Natural killer cell (primary cell): Measurements from ENCODE around the gene STXBP3. TPM values are rescaled to one million over a fixed set of nuclear protein-coding genes. Genes with fewer than 3 reads are reported as not detected.
A peak's percentile ranks its signal among the peaks of the same experiment; 100 is the strongest.

Source experiments
- ATAC-seq, 3 donors: fragments of 150-1000 bp in 2 of 3; fragments of 200-7000 bp in 1 of 3; cut with Tn5 transposase; 1 replicate in 1 of 3; 2 replicates in 2 of 3; pipeline ENCODE4 v1.10.0; 2021; ENCODE audit warnings: mild to moderate bottlenecking in 2 of 3, moderate library complexity in 2 of 3
- DNase-seq, 2 donors: peaks; one replicate each; pipeline versions ENCODE4 v3.0.0 to v3.0.0-alpha.2; 2013 to 2021; ENCODE audit warnings: mixed read lengths in 1 of 2
- H3K27ac ChIP-seq: one replicate; pipeline ENCODE4 v1.5.1; 2013; ENCODE audit warnings: mild to moderate bottlenecking, low read length
- H3K27me3 ChIP-seq: one replicate; pipeline ENCODE4 v1.6.1; 2013; ENCODE audit warnings: low read length; ENCODE audit not compliant: control insufficient read depth, insufficient read depth
- H3K36me3 ChIP-seq: one replicate; pipeline ENCODE4 v1.6.1; 2013; ENCODE audit warnings: low read length; ENCODE audit not compliant: control insufficient read depth, insufficient read depth
- H3K4me1 ChIP-seq: one replicate; pipeline ENCODE4 v1.6.1; 2013; ENCODE audit warnings: low read length; ENCODE audit not compliant: control insufficient read depth, insufficient read depth
- H3K4me3 ChIP-seq: one replicate; pipeline ENCODE4 v1.5.1; 2013; ENCODE audit warnings: low read length
- H3K9me3 ChIP-seq: one replicate; pipeline ENCODE4 v1.6.1; 2013; ENCODE audit warnings: low read length; ENCODE audit not compliant: control insufficient read depth, insufficient read depth
- H3K27ac Mint-ChIP-seq, 2 donors: one replicate each; pipeline ENCODE4 v1.8.0; 2022; ENCODE audit warnings: mild to moderate bottlenecking in 2 of 2, mixed read lengths in 2 of 2, moderate library complexity in 1 of 2
- H3K27me3 Mint-ChIP-seq, 2 donors: one replicate each; pipeline ENCODE4 v1.8.0; 2022; ENCODE audit warnings: low read depth in 2 of 2, mixed read lengths in 2 of 2
- H3K36me3 Mint-ChIP-seq: one replicate; pipeline ENCODE4 v1.8.0; 2022; ENCODE audit warnings: mixed read lengths
- H3K4me1 Mint-ChIP-seq, 2 donors: one replicate each; pipeline ENCODE4 v1.8.0; 2022; ENCODE audit warnings: mixed read lengths in 2 of 2
- H3K4me3 Mint-ChIP-seq: one replicate; pipeline ENCODE4 v1.8.0; 2022; ENCODE audit warnings: mild to moderate bottlenecking, moderate library complexity, mixed read lengths
- H3K9me3 Mint-ChIP-seq, 2 donors: one replicate each; pipeline ENCODE4 v1.8.0; 2022; ENCODE audit warnings: mixed read lengths in 2 of 2
- WGBS: methylation state at CpG from one replicate; pipeline ENCODE4 v1.1.7; 2013; ENCODE audit warnings: missing lambda C conversion rate; ENCODE audit not compliant: insufficient coverage; 5-methylcytosine and 5-hydroxymethylcytosine counted together
- intact Hi-C: fragments of 100-400 bp; cut with micrococcal nuclease; formaldehyde crosslinking; loops from one replicate; pipeline ENCODE4 v1.14.2; 2022
- total RNA-seq, 4 donors: library from RNA; stranded (reverse); fragments of 120-200 nt in 1 of 4; gene quantifications; one replicate each; pipeline versions ENCODE4 v1.2.3 to v1.2.4, GENCODE V29; 2013 to 2022
- TF ChIP-seq, protein P1 (sequence below): fragments of 200-600 bp; IDR thresholded peaks from one replicate; pipeline ENCODE4 v1.8.0; 2022; ENCODE audit warnings: antibody characterized with exemption

Gene STXBP3
- total RNA-seq, 3 donors from 2014 or later (not counting 1 experiment from before 2014, with no cell fraction given), result 63.1 to 71.4 (median 69.2) TPM

DNA sequence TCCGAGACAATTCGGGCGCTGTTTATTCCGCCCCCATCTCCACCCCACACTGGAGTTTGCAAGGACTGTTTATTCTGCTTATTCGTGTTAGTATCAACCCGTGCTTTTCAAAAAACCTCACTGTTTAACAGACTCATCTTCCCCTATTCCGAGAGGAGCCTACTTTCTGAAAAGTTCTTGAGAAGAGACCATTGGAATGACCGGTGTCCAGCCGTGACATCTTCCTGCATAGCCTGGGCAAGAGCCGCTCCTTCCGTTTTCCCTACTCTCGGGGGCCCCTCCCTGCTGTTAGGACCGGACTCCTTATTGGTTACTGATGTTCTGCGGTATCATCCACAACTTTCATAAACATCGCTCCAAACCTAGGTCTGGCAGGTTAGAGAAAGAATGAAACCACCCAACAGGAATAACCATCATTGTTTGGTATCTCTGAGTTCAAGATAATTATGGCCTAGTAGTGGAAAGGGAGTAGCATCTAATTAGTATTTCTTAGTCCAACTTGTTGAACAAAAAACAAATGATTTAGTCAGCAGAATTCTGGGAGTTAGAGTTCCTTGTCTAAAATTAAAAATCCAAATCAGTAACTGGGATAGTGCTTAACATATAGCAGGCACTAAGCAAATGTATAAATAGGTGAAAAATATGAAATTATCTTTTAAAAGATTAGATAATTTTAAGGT lies 837 bp downstream of the STXBP3 start:
- peak overlapping the region; percentile 97 to 100 for H3K27ac Mint-ChIP-seq
- H3K4me3 Mint-ChIP-seq, result peak overlapping the region; percentile 100
- Histone ChIP-seq H3K9me3 (no peaks in the 10 kb centered on the region), H3K4me3 (peak overlapping the region; percentile 98), H3K27me3 (no peaks in the 10 kb centered on the region), H3K4me1 (peaks cover 13% of the 10 kb centered on the region), H3K36me3 (peaks cover 6% of the 10 kb centered on the region), H3K27ac (peak overlapping the region; percentile 99)
- peaks cover 7% of the 10 kb centered on the region for H3K36me3 Mint-ChIP-seq
- intact Hi-C loops, result loop anchor here (1.0 to 5.0 kb wide), 2 partner anchors 55 to 345 kb away; partner anchors contain the start of genes PRPF38B and TMEM167B
- TF ChIP-seq, protein P1, sequence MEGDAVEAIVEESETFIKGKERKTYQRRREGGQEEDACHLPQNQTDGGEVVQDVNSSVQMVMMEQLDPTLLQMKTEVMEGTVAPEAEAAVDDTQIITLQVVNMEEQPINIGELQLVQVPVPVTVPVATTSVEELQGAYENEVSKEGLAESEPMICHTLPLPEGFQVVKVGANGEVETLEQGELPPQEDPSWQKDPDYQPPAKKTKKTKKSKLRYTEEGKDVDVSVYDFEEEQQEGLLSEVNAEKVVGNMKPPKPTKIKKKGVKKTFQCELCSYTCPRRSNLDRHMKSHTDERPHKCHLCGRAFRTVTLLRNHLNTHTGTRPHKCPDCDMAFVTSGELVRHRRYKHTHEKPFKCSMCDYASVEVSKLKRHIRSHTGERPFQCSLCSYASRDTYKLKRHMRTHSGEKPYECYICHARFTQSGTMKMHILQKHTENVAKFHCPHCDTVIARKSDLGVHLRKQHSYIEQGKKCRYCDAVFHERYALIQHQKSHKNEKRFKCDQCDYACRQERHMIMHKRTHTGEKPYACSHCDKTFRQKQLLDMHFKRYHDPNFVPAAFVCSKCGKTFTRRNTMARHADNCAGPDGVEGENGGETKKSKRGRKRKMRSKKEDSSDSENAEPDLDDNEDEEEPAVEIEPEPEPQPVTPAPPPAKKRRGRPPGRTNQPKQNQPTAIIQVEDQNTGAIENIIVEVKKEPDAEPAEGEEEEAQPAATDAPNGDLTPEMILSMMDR, result no peak
- H3K4me1 Mint-ChIP-seq, result peaks cover 36 to 37% of the 10 kb centered on the region in 2 donors
- DNase-seq (peak; percentile 33 to 64), ATAC-seq (no peak)
- no peaks in the 10 kb centered on the region for H3K9me3 Mint-ChIP-seq
- 0% methylated on average over 12 of the region's 15 CpGs for WGBS
- peaks cover 0 to 3% of the 10 kb centered on the region in 2 donors for H3K27me3 Mint-ChIP-seq

DNA sequence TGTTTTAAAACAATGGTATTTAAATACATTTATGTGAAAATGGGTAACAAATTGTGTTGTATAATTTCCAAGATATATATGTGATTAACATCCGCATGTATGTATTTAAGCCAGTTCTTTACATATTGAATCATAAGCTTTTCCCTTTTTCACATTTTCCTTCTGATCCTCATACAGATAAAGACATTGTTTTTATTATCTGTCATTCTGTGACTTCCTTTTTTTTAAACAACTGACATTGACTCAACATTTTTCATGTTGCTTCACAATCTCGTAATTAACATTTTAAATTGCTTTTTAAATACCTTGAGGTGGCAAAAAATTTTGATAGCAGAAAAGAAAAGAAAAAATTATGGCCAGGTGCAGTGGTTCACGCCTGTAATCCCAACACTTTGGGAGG lies 1.4 kb downstream of the STXBP3 start:
- Mint-ChIP-seq H3K36me3 (peaks cover 7% of the 10 kb centered on the region), H3K9me3 (no peaks in the 10 kb centered on the region), H3K27me3 (no peaks in the 10 kb centered on the region), H3K27ac (peak overlapping the region; percentile 97 to 100), H3K4me1 (peaks cover 37 to 41% of the 10 kb centered on the region in 2 donors), H3K4me3 (peak overlapping the region; percentile 100)
- Histone ChIP-seq H3K9me3 (no peaks in the 10 kb centered on the region), H3K27me3 (no peaks in the 10 kb centered on the region), H3K4me3 (no peak overlapping the region), H3K36me3 (peaks cover 11% of the 10 kb centered on the region), H3K27ac (no peak overlapping the region), H3K4me1 (peaks cover 13% of the 10 kb centered on the region)
- DNase-seq, result no peak
- TF ChIP-seq, protein P1, result no peak
- WGBS, result 90% methylated on average over 2 of the region's 3 CpGs
- intact Hi-C loops, result loop anchor here (1.0 to 5.0 kb wide), 2 partner anchors 56 to 344 kb away; partner anchors contain the start of genes PRPF38B and TMEM167B
- no peak for ATAC-seq

DNA sequence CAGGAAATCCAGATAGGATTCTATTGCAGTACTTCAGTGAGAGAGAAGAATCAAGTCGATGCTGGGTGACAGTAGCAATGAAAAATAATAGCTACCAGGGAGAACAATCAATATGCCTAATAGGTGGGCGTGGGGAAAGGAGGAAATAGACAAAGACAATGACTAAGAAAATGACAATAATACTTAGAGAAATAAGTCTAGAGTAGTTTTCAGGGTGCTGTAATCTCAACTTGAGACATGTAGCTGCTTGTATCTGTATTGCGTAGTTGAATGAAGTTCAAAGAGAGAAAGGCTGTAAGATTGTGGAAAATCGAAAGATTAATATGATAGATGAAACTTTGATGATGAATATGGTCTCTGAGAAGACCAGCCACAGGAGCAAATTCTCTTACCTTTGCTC lies 2.6 kb downstream of the STXBP3 start:
- peaks cover 13% of the 10 kb centered on the region for H3K4me1 ChIP-seq
- H3K4me3 ChIP-seq, result no peak overlapping the region
- Mint-ChIP-seq H3K36me3 (peaks cover 7% of the 10 kb centered on the region), H3K27ac (peak overlapping the region; percentile 62 to 100), H3K9me3 (no peaks in the 10 kb centered on the region), H3K4me1 (peaks cover 37 to 42% of the 10 kb centered on the region in 2 donors), H3K27me3 (no peaks in the 10 kb centered on the region), H3K4me3 (no peak overlapping the region)
- intact Hi-C loops, result loop anchor here (5.0 kb wide), 1 partner anchor 343 kb away; the partner anchor contains the start of gene TMEM167B
- DNase-seq (no peak), ATAC-seq (no peak)
- no peaks in the 10 kb centered on the region for H3K27me3 ChIP-seq
- H3K36me3 ChIP-seq, result peaks cover 16% of the 10 kb centered on the region
- H3K27ac ChIP-seq, result no peak overlapping the region
- H3K9me3 ChIP-seq, result no peaks in the 10 kb centered on the region
- 92% methylated on average over 4 of the region's 4 CpGs for WGBS
- TF ChIP-seq, protein P1, result no peak
